H1 (cell line): Measurements from ENCODE around the gene TNS1. TPM values are rescaled to one million over a fixed set of nuclear protein-coding genes. Genes with fewer than 3 reads are reported as not detected.

Experiments used
- RFX5 ChIP-seq: IDR thresholded peaks from 2 replicates; pipeline ENCODE4 v1.6.1; 2011; ENCODE audit warnings: low read depth, low read length, improper control_type of control experiment, borderline replicate concordance
- SIRT6 ChIP-seq: IDR thresholded peaks from one replicate; pipeline ENCODE4 v1.7.1; 2012; ENCODE audit warnings: low read length, inconsistent platforms
- polyA plus RNA-seq, 7 experiments: library from polyadenylated mRNA; depleted of rRNA in 3 of 7; stranded (reverse) in 5 of 7; unstranded in 2 of 7; fragments of >200 nt in 5 of 7; fragments of 200-250 nt in 2 of 7; gene quantifications; 1 replicate in 5 of 7; 2 replicates in 1 of 7; 4 replicates in 1 of 7; pipeline versions ENCODE4 v1.2.1 to v1.2.3, GENCODE V29; 2011 to 2013; ENCODE audit warnings: missing spikeins in 2 of 7, mixed read lengths in 2 of 7
- total RNA-seq: library from RNA; stranded (reverse); fragmentation: NEBNext Ultra II Directional; extraction: Animal tissue kit (Norgen Biotek cat#: 25700); gene quantifications from 2 replicates; pipeline ENCODE4 v1.2.1, GENCODE V29; 2021
- TF ChIP-seq, protein P1 (sequence below): IDR thresholded peaks from 2 replicates; pipeline ENCODE4 v1.6.1; 2012; ENCODE audit warnings: inconsistent platforms

Gene TNS1
- total and polyA plus RNA-seq, 2 of the 8 experiments (the other 6 are each of a cell fraction or from before 2014, with no cell fraction given) = 1.5 to 5.1 TPM

DNA sequence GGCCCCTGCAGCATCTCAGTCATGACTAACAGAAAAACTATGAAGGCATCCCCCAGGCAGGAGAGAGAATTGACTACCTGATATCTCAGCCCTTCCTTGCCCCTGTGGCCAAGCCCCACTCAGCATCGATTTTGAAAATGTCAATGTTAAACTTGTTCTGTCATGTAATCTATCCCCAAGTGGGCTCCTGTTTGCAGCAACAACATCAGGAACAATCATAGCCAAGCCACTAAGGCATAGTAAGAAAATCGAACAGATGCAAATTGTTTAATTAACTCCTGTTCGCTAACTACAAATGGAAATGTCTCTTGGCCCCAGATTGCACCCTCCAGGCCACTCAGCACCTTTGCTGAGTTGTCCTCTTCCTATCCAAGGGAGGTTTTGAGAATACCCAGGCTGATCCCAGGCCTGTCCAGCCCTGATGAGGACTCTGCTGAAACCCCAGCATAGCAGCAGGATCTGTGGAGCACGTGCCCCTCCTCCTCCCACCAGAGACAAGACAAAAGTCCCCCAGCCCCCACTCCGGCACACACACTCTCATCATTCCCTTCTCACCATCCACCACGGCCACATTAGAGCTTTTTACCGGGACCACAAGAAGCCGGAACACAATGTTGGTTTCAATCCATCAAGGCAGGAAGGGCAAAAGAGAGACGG lies 150.1 kb downstream of the TNS1 start (continued):
- TF ChIP-seq RFX5 = no peak
- no peak for TF ChIP-seq SIRT6
- TF ChIP-seq, protein P1, sequence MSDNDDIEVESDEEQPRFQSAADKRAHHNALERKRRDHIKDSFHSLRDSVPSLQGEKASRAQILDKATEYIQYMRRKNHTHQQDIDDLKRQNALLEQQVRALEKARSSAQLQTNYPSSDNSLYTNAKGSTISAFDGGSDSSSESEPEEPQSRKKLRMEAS = no peak
